Measurements from ENCODE around the gene USP11.

- TF ChIP-seq CTCF (IDR thresholded peaks at IDR 0.05; ENCODE audit: borderline replicate concordance, extremely low read depth, low read length, poor library complexity, severe bottlenecking) (no peak), EZH2 (IDR thresholded peaks at IDR 0.05; ENCODE audit: borderline replicate concordance, low read depth, low read length, severe bottlenecking) (no peak)
These were observed 1.8 kb downstream of the USP11 start for GRCh38 chrX:47234583-47234982.
